A549 (cell line): ENCODE data around the gene PAPPA. TPM values are rescaled to one million over a fixed set of nuclear protein-coding genes. Genes with fewer than 3 reads are reported as not detected.
A peak's percentile ranks its signal among the peaks of the same experiment; 100 is the strongest.

Experiments
- ATAC-seq, 2 experiments: fragments of 200-7000 bp in 1 of 2; fragments of >200 bp in 1 of 2; cut with Nextera tagmentation in 1 of 2; cut with Tn5 transposase in 1 of 2; 3 replicates each; pipeline versions ENCODE4 v1.8.0 to v1.9.1; 2018 to 2020; ENCODE audit warnings: mild to moderate bottlenecking in 1 of 2, moderate library complexity in 1 of 2
- CTCF ChIA-PET: fragments of 300-600 bp; sonication (Branson Sonifier 250); formaldehyde crosslinking; extraction: SDS; loops from one replicate; lab custom pipeline; 2021; ENCODE audit warnings: antibody characterized with exemption, inconsistent platforms; lab: Yijun Ruan, JAX
- POLR2A ChIA-PET: fragments of 350-600 bp; formaldehyde crosslinking; extraction: SDS; loops from one replicate; lab custom pipeline; 2021; ENCODE audit warnings: antibody characterized with exemption, inconsistent platforms; lab: Yijun Ruan, JAX
- DNase-seq, 2 experiments: peaks; one replicate each; pipeline versions ENCODE4 v3.0.0 to v3.0.0-alpha.2; 2011 to 2016; ENCODE audit warnings: low read depth in 1 of 2, low spot score in 1 of 2
- FAIRE-seq: peaks from 2 replicates; lab custom pipeline; 2011; peaks lifted over from hg19 to GRCh38; lab: Jason Lieb, UNC
- H3K27ac ChIP-seq, 2 experiments: fragments of >200 bp; sonication (Bioruptor Twin); formaldehyde crosslinking; 3 replicates each; pipeline ENCODE4 v1.5.1; 2016 to 2017
- H3K4me1 ChIP-seq: fragments of >200 bp; sonication (Bioruptor Twin); formaldehyde crosslinking; 3 replicates; pipeline ENCODE4 v1.6.1; 2016
- H3K4me2 ChIP-seq: fragments of >200 bp; sonication (Bioruptor Twin); formaldehyde crosslinking; 3 replicates; pipeline ENCODE4 v1.6.1; 2016
- H3K4me3 ChIP-seq: fragments of >200 bp; sonication (Bioruptor Twin); formaldehyde crosslinking; 3 replicates; pipeline ENCODE4 v1.5.1; 2016
- H3K9me3 ChIP-seq: fragments of >200 bp; sonication (Bioruptor Twin); formaldehyde crosslinking; 3 replicates; pipeline ENCODE4 v1.6.1; 2016
- CBX2 ChIP-seq: fragments of 200-600 bp; sonication (generic); IDR thresholded peaks from 2 replicates; pipeline ENCODE4 v1.6.1; 2016; ENCODE audit warnings: low read depth, mild to moderate bottlenecking, borderline replicate concordance
- EHMT2 ChIP-seq: fragments of 200-600 bp; sonication (generic); IDR thresholded peaks from 2 replicates; pipeline ENCODE4 v1.6.1; 2016; ENCODE audit warnings: antibody characterized with exemption, low read depth, mild to moderate bottlenecking, moderate library complexity
- ESRRA ChIP-seq: fragments of 150-350 bp; IDR thresholded peaks from 2 replicates; pipeline ENCODE4 v1.6.1; 2014; ENCODE audit warnings: mild to moderate bottlenecking, low read length, borderline replicate concordance
- FOSL2 ChIP-seq, 2 experiments: fragments of 450-650 bp in 1 of 2; fragments of >200 bp in 1 of 2; sonication (Bioruptor Twin) in 1 of 2; formaldehyde crosslinking; IDR thresholded peaks; 2 replicates each; pipeline versions ENCODE4 v1.5.0 to v1.6.1; 2016 to 2020; ENCODE audit warnings: mild to moderate bottlenecking in 1 of 2, moderate library complexity in 1 of 2
- HEYL ChIP-seq: fragments of 250-450 bp; sonication (Bioruptor Pico); IDR thresholded peaks from 2 replicates; pipeline ENCODE4 v1.8.0; 2021; ENCODE audit warnings: mild to moderate bottlenecking, moderate library complexity
- HOXA7 ChIP-seq: fragments of 250-450 bp; sonication (Bioruptor Pico); IDR thresholded peaks from 2 replicates; pipeline ENCODE4 v1.5.0; 2020; ENCODE audit warnings: mild to moderate bottlenecking, moderate library complexity
- JUN ChIP-seq, 2 experiments: fragments of >200 bp; sonication (Bioruptor Twin); formaldehyde crosslinking; IDR thresholded peaks; 2 replicates in 1 of 2; 3 replicates in 1 of 2; pipeline ENCODE4 v1.6.1; 2016 to 2017
- KDM1A ChIP-seq: fragments of 200-600 bp; sonication (generic); IDR thresholded peaks from 2 replicates; pipeline ENCODE4 v1.6.1; 2016; ENCODE audit warnings: low read depth, mild to moderate bottlenecking
- MAZ ChIP-seq: fragments of 150-350 bp; IDR thresholded peaks from 2 replicates; pipeline ENCODE4 v1.6.1; 2014; ENCODE audit warnings: antibody characterized with exemption, low read depth, low read length, borderline replicate concordance
- NPAS2 ChIP-seq: fragments of 250-450 bp; sonication (Bioruptor Pico); IDR thresholded peaks from 2 replicates; pipeline ENCODE4 v1.8.0; 2022; ENCODE audit warnings: mild to moderate bottlenecking, moderate library complexity, borderline replicate concordance
- POLR2A ChIP-seq: IDR thresholded peaks from 2 replicates; pipeline ENCODE4 v1.6.1; 2012; ENCODE audit warnings: mild to moderate bottlenecking, low read length
- RAD21 ChIP-seq, 2 experiments: fragments of >200 bp in 1 of 2; sonication (Bioruptor Twin) in 1 of 2; formaldehyde crosslinking in 1 of 2; IDR thresholded peaks in 1 of 2; conservative IDR thresholded peaks in 1 of 2; 2 replicates in 1 of 2; 3 replicates in 1 of 2; pipeline ENCODE4 v1.6.1; 2012 to 2018; ENCODE audit warnings: inconsistent platforms in 1 of 2
- RFX5 ChIP-seq: fragments of 450-650 bp; IDR thresholded peaks from 2 replicates; pipeline ENCODE4 v1.7.1; 2014; ENCODE audit warnings: antibody characterized with exemption, mild to moderate bottlenecking, moderate library complexity
- RNF2 ChIP-seq: fragments of 200-600 bp; sonication (generic); IDR thresholded peaks from 2 replicates; pipeline ENCODE4 v1.6.1; 2016; ENCODE audit warnings: low read depth, mild to moderate bottlenecking, antibody characterized with exemption, moderate library complexity, borderline replicate concordance
- WGBS: methylation state at CpG from one replicate; pipeline ENCODE4 v1.1.6; 2017; ENCODE audit errors: missing lambda C conversion rate; 5-methylcytosine and 5-hydroxymethylcytosine counted together
- polyA plus RNA-seq, 4 experiments: library from polyadenylated mRNA; depleted of rRNA in 3 of 4; stranded (reverse); fragments of >200 nt; fragmentation: RNase III in 1 of 4; extraction: RNeasy Plus Mini Kit Qiagen cat#74134 plus additional on column Dnase treatment in 1 of 4; gene quantifications; 2 replicates in 3 of 4; 3 replicates in 1 of 4; pipeline ENCODE4 v1.2.3, GENCODE V29; 2011 to 2017
- TF ChIP-seq, protein P1 (sequence below): fragments of 250-450 bp; sonication (Bioruptor Pico); IDR thresholded peaks from 2 replicates; pipeline ENCODE4 v1.5.0; 2021; ENCODE audit warnings: mild to moderate bottlenecking, moderate library complexity, borderline replicate concordance
- TF ChIP-seq, protein P2 (sequence below): fragments of 150-350 bp; IDR thresholded peaks from 2 replicates; pipeline ENCODE4 v1.6.1; 2014; ENCODE audit warnings: low read depth, mild to moderate bottlenecking, low read length
- TF ChIP-seq, protein P3 (sequence below): IDR thresholded peaks from 2 replicates; pipeline ENCODE4 v1.6.1; 2012; ENCODE audit warnings: low read depth, borderline replicate concordance
- TF ChIP-seq, protein P4 (sequence below): IDR thresholded peaks from 2 replicates; pipeline ENCODE4 v1.6.1; 2012

PAPPA gene
- polyA plus RNA-seq, 2 of the 4 experiments (the other 2 are of a cell fraction), result 40.0 to 127 TPM

DNA sequence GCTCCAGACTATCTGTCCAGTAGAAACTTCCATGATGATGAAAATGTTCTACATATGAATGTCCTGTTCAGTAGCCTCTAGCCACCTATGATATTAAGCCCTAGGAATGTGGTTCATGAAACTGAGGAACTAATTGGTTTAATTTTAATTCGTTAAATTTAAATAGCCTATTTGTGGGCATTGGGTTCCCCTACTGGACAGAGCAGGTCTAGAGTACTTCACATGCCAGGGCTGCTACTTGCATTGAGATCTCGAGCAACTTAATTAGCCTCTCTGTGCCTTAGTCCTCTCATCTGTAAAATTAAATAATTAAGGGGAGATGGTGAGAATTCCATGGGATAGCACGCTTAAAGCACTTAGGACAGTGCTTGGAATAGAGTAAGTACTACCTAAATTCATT, 160.0 kb downstream of the PAPPA start:
- CTCF ChIA-PET, result no interaction called here
- WGBS, result 90% methylated on average over 3 of the region's 3 CpGs

DNA sequence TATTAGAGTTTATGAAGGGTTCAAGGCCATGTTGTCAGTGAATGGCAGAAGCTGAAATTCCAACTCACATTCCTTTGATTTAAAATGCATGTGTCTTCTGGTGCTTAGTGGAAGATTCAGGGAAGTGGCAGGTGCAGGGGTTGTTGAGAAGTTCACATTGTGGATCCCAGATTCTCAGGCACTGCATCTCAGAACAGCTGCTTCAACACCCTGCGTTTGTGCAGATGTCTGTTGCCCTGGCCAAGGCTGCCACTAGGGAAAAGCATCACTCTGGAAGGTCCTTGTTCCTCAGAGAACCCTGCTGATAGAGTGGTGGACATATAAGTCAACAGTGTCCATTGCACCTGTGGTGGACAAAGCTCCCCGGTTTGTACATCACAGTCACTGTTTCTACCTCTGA, 162.7 kb downstream of the PAPPA start:
- H3K4me3 ChIP-seq, result no peak overlapping the region
- no peak overlapping the region for H3K4me2 ChIP-seq
- POLR2A ChIA-PET, result no interaction called here
- DNase-seq, result no peak
- no peak for FAIRE-seq
- CTCF ChIA-PET, result interaction anchor here (1.0 kb wide), 1 partner anchor 41 kb away, joined by 3 read pairs; no protein-coding TSS in a partner anchor
- TF ChIP-seq JUN (IDR thresholded peaks at IDR 0.05), result no peak
- TF ChIP-seq, protein P1, sequence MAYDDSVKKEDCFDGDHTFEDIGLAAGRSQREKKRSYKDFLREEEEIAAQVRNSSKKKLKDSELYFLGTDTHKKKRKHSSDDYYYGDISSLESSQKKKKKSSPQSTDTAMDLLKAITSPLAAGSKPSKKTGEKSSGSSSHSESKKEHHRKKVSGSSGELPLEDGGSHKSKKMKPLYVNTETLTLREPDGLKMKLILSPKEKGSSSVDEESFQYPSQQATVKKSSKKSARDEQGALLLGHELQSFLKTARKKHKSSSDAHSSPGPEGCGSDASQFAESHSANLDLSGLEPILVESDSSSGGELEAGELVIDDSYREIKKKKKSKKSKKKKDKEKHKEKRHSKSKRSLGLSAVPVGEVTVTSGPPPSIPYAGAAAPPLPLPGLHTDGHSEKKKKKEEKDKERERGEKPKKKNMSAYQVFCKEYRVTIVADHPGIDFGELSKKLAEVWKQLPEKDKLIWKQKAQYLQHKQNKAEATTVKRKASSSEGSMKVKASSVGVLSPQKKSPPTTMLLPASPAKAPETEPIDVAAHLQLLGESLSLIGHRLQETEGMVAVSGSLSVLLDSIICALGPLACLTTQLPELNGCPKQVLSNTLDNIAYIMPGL (CRISPR knock-in tag), result no peak
- TF ChIP-seq ESRRA, result no peak
- no peak for TF ChIP-seq HEYL (CRISPR knock-in tag)
- TF ChIP-seq POLR2A, result no peak
- TF ChIP-seq RFX5, result no peak
- TF ChIP-seq RAD21 (conservative IDR thresholded peaks at IDR 0.05 in 1 of 2, IDR thresholded peaks at IDR 0.05 in 1 of 2), result no peak
- no peak for TF ChIP-seq HOXA7 (CRISPR knock-in tag)
- TF ChIP-seq KDM1A, result no peak
- TF ChIP-seq FOSL2 (IDR thresholded peaks at IDR 0.05), result no peak
- no peak for TF ChIP-seq FOSL2 (CRISPR knock-in tag; IDR thresholded peaks at IDR 0.05)
- TF ChIP-seq, protein P2, sequence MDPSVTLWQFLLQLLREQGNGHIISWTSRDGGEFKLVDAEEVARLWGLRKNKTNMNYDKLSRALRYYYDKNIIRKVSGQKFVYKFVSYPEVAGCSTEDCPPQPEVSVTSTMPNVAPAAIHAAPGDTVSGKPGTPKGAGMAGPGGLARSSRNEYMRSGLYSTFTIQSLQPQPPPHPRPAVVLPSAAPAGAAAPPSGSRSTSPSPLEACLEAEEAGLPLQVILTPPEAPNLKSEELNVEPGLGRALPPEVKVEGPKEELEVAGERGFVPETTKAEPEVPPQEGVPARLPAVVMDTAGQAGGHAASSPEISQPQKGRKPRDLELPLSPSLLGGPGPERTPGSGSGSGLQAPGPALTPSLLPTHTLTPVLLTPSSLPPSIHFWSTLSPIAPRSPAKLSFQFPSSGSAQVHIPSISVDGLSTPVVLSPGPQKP, result no peak
- no peak for TF ChIP-seq EHMT2
- TF ChIP-seq, protein P3, sequence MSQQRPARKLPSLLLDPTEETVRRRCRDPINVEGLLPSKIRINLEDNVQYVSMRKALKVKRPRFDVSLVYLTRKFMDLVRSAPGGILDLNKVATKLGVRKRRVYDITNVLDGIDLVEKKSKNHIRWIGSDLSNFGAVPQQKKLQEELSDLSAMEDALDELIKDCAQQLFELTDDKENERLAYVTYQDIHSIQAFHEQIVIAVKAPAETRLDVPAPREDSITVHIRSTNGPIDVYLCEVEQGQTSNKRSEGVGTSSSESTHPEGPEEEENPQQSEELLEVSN, result no peak
- no peak for TF ChIP-seq RNF2
- H3K4me1 ChIP-seq, result peaks cover 14% of the 10 kb centered on the region; the same call in 1 of the 3 replicates
- WGBS, result 91% methylated on average over 2 of the region's 2 CpGs
- H3K27ac ChIP-seq, result peak overlapping the region in 1 of 2 experiments; percentile 19; a peak in 2 of 6 replicates
- no peaks in the 10 kb centered on the region for H3K9me3 ChIP-seq
- ATAC-seq, result 0 out of 6 replicates have a peak, but pooled peaks of 1 of the 2 experiments have one; percentile 8

More for the DNA sequence above, 160.0 kb downstream of the PAPPA start:
- FAIRE-seq, result no peak
- peak overlapping the region in 1 of 2 experiments; percentile 62; a peak in 3 of 6 replicates for H3K27ac ChIP-seq
- ATAC-seq, result peak; percentile 27 to 51; a peak in 4 of 6 replicates
- no peak overlapping the region for H3K4me3 ChIP-seq
- no peak overlapping the region for H3K4me2 ChIP-seq
- peak; percentile 1 to 13; a peak in 1 of 5 replicates for TF ChIP-seq RAD21 (conservative IDR thresholded peaks at IDR 0.05 in 1 of 2, IDR thresholded peaks at IDR 0.05 in 1 of 2)
- no peak for TF ChIP-seq MAZ
- no peak for DNase-seq
- POLR2A ChIA-PET, result no interaction called here
- H3K9me3 ChIP-seq, result no peaks in the 10 kb centered on the region
- H3K4me1 ChIP-seq, result peaks cover 14% of the 10 kb centered on the region; the same call in 1 of the 3 replicates

DNA sequence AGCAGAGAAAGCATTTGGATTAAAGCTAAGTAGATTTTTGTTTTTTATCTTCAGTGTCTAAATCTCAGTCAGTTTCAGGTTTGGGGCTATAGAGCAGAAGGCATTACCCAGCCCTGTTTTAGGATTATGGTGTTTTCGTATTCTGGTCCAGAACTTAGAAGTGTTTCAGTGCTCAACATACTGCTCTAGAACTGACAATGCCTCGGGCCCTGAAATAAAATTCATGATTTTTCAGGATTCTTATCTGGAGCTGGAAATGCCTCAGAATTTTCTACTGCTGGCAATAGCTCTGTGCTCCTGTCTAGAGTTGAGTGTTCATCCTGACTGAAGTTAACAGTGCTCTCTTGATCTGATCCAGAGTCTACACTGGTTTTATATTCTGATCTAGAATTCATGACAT, 163.9 kb downstream of the PAPPA start:
- ATAC-seq (no peak), DNase-seq (no peak), FAIRE-seq (no peak)
- no peaks in the 10 kb centered on the region for H3K9me3 ChIP-seq
- H3K27ac ChIP-seq, result 0 out of 6 replicates have a peak overlapping the region, but pooled peaks of 1 of the 2 experiments have one; percentile 1
- TF ChIP-seq CBX2 (no peak), RNF2 (no peak), ESRRA (no peak), EHMT2 (no peak), NPAS2 (no peak)
- TF ChIP-seq, protein P4, sequence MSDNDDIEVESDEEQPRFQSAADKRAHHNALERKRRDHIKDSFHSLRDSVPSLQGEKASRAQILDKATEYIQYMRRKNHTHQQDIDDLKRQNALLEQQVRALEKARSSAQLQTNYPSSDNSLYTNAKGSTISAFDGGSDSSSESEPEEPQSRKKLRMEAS, result no peak
- WGBS, result 88% methylated on average over 2 of the region's 2 CpGs
- no peak overlapping the region for H3K4me2 ChIP-seq
- peaks cover 27% of the 10 kb centered on the region; the same call in 2 of the 3 replicates for H3K4me1 ChIP-seq
- CTCF ChIA-PET, result interaction anchor here (1.0 kb wide), 1 partner anchor 40 kb away, joined by 3 read pairs; no protein-coding TSS in a partner anchor
- POLR2A ChIA-PET, result interaction anchor here (0.6 kb wide), 1 partner anchor 187 kb away, joined by 5 read pairs; no protein-coding TSS in a partner anchor
- H3K4me3 ChIP-seq, result no peak overlapping the region
